GM03348 (cell line): ENCODE measurements around the gene RFTN2.
A peak's percentile ranks its signal among the peaks of the same experiment; 100 is the strongest.
"Not testable (repeated sequence)": the region's sequence is repeated elsewhere in the genome, so short reads cannot be mapped to it uniquely, and the experiment has no call there.

Source experiments
- DNase-seq: peaks from one replicate; pipeline ENCODE4 v3.0.0; 2012; ENCODE audit warnings: low spot score

The RFTN2 gene

GRCh38 chr2:197600306-197600705, 75.1 kb downstream of the RFTN2 start:
- DNase-seq = no peak

- DNase-seq = peak; percentile 45
These were observed 76.0 kb downstream of the RFTN2 start for GRCh38 chr2:197599285-197599965.

GRCh38 chr2:197598450-197598849, 76.9 kb downstream of the RFTN2 start:
- no peak for DNase-seq

GRCh38 chr2:197597166-197597565, 78.2 kb downstream of the RFTN2 start:
- no peak for DNase-seq

GRCh38 chr2:197596766-197597165, 78.6 kb downstream of the RFTN2 start:
- DNase-seq = no peak

GRCh38 chr2:197591339-197592072, 83.9 kb downstream of the RFTN2 start:
- DNase-seq = no peak

GRCh38 chr2:197587255-197587654, 88.1 kb downstream of the RFTN2 start:
- DNase-seq = not testable (repeated sequence)

- not testable (repeated sequence) for DNase-seq
These were observed 95.2 kb downstream of the RFTN2 start for GRCh38 chr2:197580166-197580565.

GRCh38 chr2:197578294-197578693, 97.1 kb downstream of the RFTN2 start:
- not testable (repeated sequence) for DNase-seq

GRCh38 chr2:197577446-197577845, 97.9 kb downstream of the RFTN2 start:
- no peak for DNase-seq

- DNase-seq = peak; percentile 61
These were observed 98.8 kb downstream of the RFTN2 start for GRCh38 chr2:197576631-197577030.

- DNase-seq = no peak
These were observed 99.4 kb downstream of the RFTN2 start for GRCh38 chr2:197575987-197576386.

- no peak for DNase-seq
These were observed 101.8 kb downstream of the RFTN2 start for GRCh38 chr2:197573608-197574007.

GRCh38 chr2:197571627-197572271, 103.6 kb downstream of the RFTN2 start:
- peak; percentile 31 for DNase-seq

- DNase-seq = no peak
These were observed 115.2 kb downstream of the RFTN2 start for GRCh38 chr2:197560146-197560665.

- DNase-seq = no peak
These were observed 115.7 kb downstream of the RFTN2 start for GRCh38 chr2:197559681-197560080.

GRCh38 chr2:197558393-197558792, 117.0 kb downstream of the RFTN2 start:
- no peak for DNase-seq

- peak; percentile 19 for DNase-seq
These were observed 118.9 kb downstream of the RFTN2 start for GRCh38 chr2:197556456-197556855.

- no peak for DNase-seq
These were observed 119.9 kb downstream of the RFTN2 start for GRCh38 chr2:197555467-197555866.

GRCh38 chr2:197551260-197551659, 124.1 kb downstream of the RFTN2 start:
- DNase-seq = not testable (repeated sequence)

- DNase-seq = no peak
These were observed 126.8 kb downstream of the RFTN2 start for GRCh38 chr2:197548582-197548981.

GRCh38 chr2:197547163-197547900, 128.1 kb downstream of the RFTN2 start:
- no peak for DNase-seq
